Fibroblast of lung (primary cell): ENCODE data around the gene SPTB.

Source experiments
- CTCF ChIP-seq, 2 donors: IDR thresholded peaks in 1 of 2; conservative IDR thresholded peaks in 1 of 2; 1 replicate in 1 of 2; 2 replicates in 1 of 2; pipeline ENCODE4 v1.5.1; 2011 to 2012; ENCODE audit warnings: low read length in 2 of 2, control low read depth in 1 of 2, inconsistent platforms in 1 of 2, low read depth in 1 of 2, mild to moderate bottlenecking in 1 of 2
- EZH2 ChIP-seq: IDR thresholded peaks from 2 replicates; pipeline ENCODE4 v1.5.1; 2012; ENCODE audit warnings: low read length, control low read depth, mild to moderate bottlenecking; ENCODE audit errors: missing control alignments

- TF ChIP-seq CTCF (conservative IDR thresholded peaks at IDR 0.05 in 1 of 2, IDR thresholded peaks at IDR 0.05 in 1 of 2; ENCODE audit: low read depth in 1 of 2, low read length in 2 of 2) (no peak), EZH2 (no peak)
These were observed 173.0 kb downstream of the SPTB start for GRCh38 chr14:64706593-64707193.
